ENCODE measurements around the gene GLI3.

The GLI3 gene

GRCh38 chr7:42059275-42059674 is 177.7 kb downstream of the GLI3 start:
- no peak for ATAC-seq (ENCODE audit: insufficient read depth, low read depth)
- H3K4me2 ChIP-seq (ENCODE audit: insufficient read depth, low read length) = no peak overlapping the region
- H3K79me2 ChIP-seq (ENCODE audit: insufficient read depth, low read length) = no peaks in the 10 kb centered on the region
- no peaks in the 10 kb centered on the region for H4K20me1 ChIP-seq (ENCODE audit: insufficient read depth, low read length)
- DNase-seq = no peak
- H3K27me3 ChIP-seq (ENCODE audit: insufficient read depth, low read length, poor library complexity) = no peaks in the 10 kb centered on the region
- H3K27ac ChIP-seq (ENCODE audit: low read length) = no peak overlapping the region
- H3K4me1 ChIP-seq (ENCODE audit: insufficient read depth, low read length) = 0 out of 2 replicates have a peak, but pooled peaks cover 7% of the 10 kb centered on the region
- TF ChIP-seq EZH2 (IDR thresholded peaks at IDR 0.05; ENCODE audit: borderline replicate concordance, low read depth, low read length, severe bottlenecking) = no peak
- TF ChIP-seq, protein P1, sequence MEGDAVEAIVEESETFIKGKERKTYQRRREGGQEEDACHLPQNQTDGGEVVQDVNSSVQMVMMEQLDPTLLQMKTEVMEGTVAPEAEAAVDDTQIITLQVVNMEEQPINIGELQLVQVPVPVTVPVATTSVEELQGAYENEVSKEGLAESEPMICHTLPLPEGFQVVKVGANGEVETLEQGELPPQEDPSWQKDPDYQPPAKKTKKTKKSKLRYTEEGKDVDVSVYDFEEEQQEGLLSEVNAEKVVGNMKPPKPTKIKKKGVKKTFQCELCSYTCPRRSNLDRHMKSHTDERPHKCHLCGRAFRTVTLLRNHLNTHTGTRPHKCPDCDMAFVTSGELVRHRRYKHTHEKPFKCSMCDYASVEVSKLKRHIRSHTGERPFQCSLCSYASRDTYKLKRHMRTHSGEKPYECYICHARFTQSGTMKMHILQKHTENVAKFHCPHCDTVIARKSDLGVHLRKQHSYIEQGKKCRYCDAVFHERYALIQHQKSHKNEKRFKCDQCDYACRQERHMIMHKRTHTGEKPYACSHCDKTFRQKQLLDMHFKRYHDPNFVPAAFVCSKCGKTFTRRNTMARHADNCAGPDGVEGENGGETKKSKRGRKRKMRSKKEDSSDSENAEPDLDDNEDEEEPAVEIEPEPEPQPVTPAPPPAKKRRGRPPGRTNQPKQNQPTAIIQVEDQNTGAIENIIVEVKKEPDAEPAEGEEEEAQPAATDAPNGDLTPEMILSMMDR (IDR thresholded peaks at IDR 0.05; ENCODE audit: borderline replicate concordance, extremely low read depth, low read length, poor library complexity, severe bottlenecking) = no peak
- H2AFZ ChIP-seq (ENCODE audit: low read depth, low read length) = no peak overlapping the region
- no peak overlapping the region for H3K9ac ChIP-seq (ENCODE audit: low read depth, low read length)
- no peak overlapping the region for H3K4me3 ChIP-seq (ENCODE audit: low read depth in 1 of 2, low read length in 2 of 2)
- no peaks in the 10 kb centered on the region for H3K9me3 ChIP-seq (ENCODE audit: insufficient read depth, low read length, severe bottlenecking)
- peaks cover 3% of the 10 kb centered on the region; the same call in 1 of the 2 replicates for H3K36me3 ChIP-seq (ENCODE audit: insufficient read depth, low read length)

DNA sequence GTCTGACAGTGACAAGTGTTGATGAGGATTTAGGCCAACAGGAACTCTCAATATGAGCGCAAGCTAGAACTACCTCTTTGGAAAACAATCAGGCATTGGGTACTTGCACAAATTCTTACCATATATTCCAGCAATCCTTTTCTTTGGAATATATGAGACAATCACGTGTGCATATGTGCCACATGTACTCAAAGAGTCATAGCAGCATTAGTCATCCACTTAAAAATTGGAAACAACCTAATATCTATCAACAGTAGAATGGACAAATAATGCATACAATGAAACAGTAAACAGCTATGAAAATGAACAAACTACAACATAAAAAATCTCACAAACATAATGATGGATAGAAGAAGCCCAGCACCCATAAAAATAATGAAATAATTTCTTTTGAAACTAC is 179.7 kb downstream of the GLI3 start:
- H3K27me3 ChIP-seq (ENCODE audit: insufficient read depth, low read length, poor library complexity) = no peaks in the 10 kb centered on the region
- H3K4me2 ChIP-seq (ENCODE audit: insufficient read depth, low read length) = no peak overlapping the region
- no peak overlapping the region for H3K4me3 ChIP-seq (ENCODE audit: low read depth in 1 of 2, low read length in 2 of 2)
- ATAC-seq (ENCODE audit: insufficient read depth, low read depth) (no peak), DNase-seq (no peak)
- H3K4me1 ChIP-seq (ENCODE audit: insufficient read depth, low read length) = 0 out of 2 replicates have a peak, but pooled peaks cover 7% of the 10 kb centered on the region
- H3K79me2 ChIP-seq (ENCODE audit: insufficient read depth, low read length) = no peaks in the 10 kb centered on the region
- no peaks in the 10 kb centered on the region for H3K9me3 ChIP-seq (ENCODE audit: insufficient read depth, low read length, severe bottlenecking)
- H4K20me1 ChIP-seq (ENCODE audit: insufficient read depth, low read length) = no peaks in the 10 kb centered on the region
- 0 out of 2 replicates have a peak, but pooled peaks cover 3% of the 10 kb centered on the region for H3K36me3 ChIP-seq (ENCODE audit: insufficient read depth, low read length)
- no peak overlapping the region for H3K27ac ChIP-seq (ENCODE audit: low read length)
- H2AFZ ChIP-seq (ENCODE audit: low read depth, low read length) = no peak overlapping the region
- TF ChIP-seq, protein P1 (IDR thresholded peaks at IDR 0.05; ENCODE audit: borderline replicate concordance, extremely low read depth, low read length, poor library complexity, severe bottlenecking) = no peak
- TF ChIP-seq EZH2 (IDR thresholded peaks at IDR 0.05; ENCODE audit: borderline replicate concordance, low read depth, low read length, severe bottlenecking) = no peak
- H3K9ac ChIP-seq (ENCODE audit: low read depth, low read length) = no peak overlapping the region

DNA sequence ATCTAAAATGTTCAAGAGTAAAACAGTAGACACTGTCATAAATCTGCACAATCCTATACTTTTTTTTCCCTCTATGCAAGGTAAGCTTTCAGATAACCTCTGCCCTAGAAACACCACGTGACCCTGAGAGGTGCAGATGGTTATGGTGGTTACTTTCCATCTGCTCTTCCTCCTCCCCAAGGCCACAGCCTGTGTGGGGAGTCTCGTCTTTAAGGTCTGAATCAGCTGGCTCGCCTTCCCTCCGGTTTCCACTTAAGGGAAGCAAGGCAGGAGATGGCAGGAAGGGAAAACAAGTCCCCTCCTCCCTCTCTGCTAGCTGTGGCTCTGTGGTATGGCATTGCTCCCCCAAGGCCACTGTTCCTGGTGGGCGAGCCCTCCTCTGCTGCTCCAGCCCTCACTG is 181.8 kb downstream of the GLI3 start:
- H3K36me3 ChIP-seq (ENCODE audit: insufficient read depth, low read length) = 0 out of 2 replicates have a peak, but pooled peaks cover 3% of the 10 kb centered on the region
- H3K4me2 ChIP-seq (ENCODE audit: insufficient read depth, low read length) = no peak overlapping the region
- no peak overlapping the region for H3K27ac ChIP-seq (ENCODE audit: low read length)
- ATAC-seq (ENCODE audit: insufficient read depth, low read depth) (no peak), DNase-seq (no peak)
- H3K9me3 ChIP-seq (ENCODE audit: insufficient read depth, low read length, severe bottlenecking) = no peaks in the 10 kb centered on the region
- no peak overlapping the region for H3K4me3 ChIP-seq (ENCODE audit: low read depth in 1 of 2, low read length in 2 of 2)
- H2AFZ ChIP-seq (ENCODE audit: low read depth, low read length) = no peak overlapping the region
- no peaks in the 10 kb centered on the region for H4K20me1 ChIP-seq (ENCODE audit: insufficient read depth, low read length)
- no peaks in the 10 kb centered on the region for H3K79me2 ChIP-seq (ENCODE audit: insufficient read depth, low read length)
- no peaks in the 10 kb centered on the region for H3K4me1 ChIP-seq (ENCODE audit: insufficient read depth, low read length)
- no peaks in the 10 kb centered on the region for H3K27me3 ChIP-seq (ENCODE audit: insufficient read depth, low read length, poor library complexity)
- no peak for TF ChIP-seq EZH2 (IDR thresholded peaks at IDR 0.05; ENCODE audit: borderline replicate concordance, low read depth, low read length, severe bottlenecking)
- no peak overlapping the region for H3K9ac ChIP-seq (ENCODE audit: low read depth, low read length)

DNA sequence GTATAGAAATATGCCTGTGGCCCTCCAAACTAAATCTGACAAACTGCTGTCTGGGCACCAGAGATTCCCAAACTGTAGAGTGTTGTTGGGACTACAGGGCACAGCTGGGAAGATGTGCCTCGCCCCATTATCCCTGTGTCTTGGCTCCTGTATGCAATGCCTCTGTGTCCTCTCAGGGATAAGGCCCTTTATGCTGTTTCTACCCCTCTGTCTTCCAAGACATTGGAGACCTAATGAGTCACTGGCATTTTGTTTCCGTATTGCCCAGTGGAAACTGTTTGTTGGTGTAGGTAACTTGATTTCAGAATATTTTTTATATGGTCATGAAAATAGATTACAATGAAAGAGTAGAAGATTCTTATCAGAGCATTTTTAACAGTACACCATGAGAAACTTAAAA is 183.2 kb downstream of the GLI3 start:
- no peak overlapping the region for H3K27ac ChIP-seq (ENCODE audit: low read length)
- no peak overlapping the region for H3K4me2 ChIP-seq (ENCODE audit: insufficient read depth, low read length)
- no peaks in the 10 kb centered on the region for H3K79me2 ChIP-seq (ENCODE audit: insufficient read depth, low read length)
- ATAC-seq (ENCODE audit: insufficient read depth, low read depth) = no peak
- H4K20me1 ChIP-seq (ENCODE audit: insufficient read depth, low read length) = peaks cover 2% of the 10 kb centered on the region; the same call in 1 of the 2 replicates
- H3K9ac ChIP-seq (ENCODE audit: low read depth, low read length) = no peak overlapping the region
- H2AFZ ChIP-seq (ENCODE audit: low read depth, low read length) = no peak overlapping the region
- no peaks in the 10 kb centered on the region for H3K4me1 ChIP-seq (ENCODE audit: insufficient read depth, low read length)
- no peaks in the 10 kb centered on the region for H3K9me3 ChIP-seq (ENCODE audit: insufficient read depth, low read length, severe bottlenecking)
- no peak for DNase-seq
- no peak for TF ChIP-seq EZH2 (IDR thresholded peaks at IDR 0.05; ENCODE audit: borderline replicate concordance, low read depth, low read length, severe bottlenecking)
- TF ChIP-seq, protein P1 (IDR thresholded peaks at IDR 0.05; ENCODE audit: borderline replicate concordance, extremely low read depth, low read length, poor library complexity, severe bottlenecking) = no peak
- no peak overlapping the region for H3K4me3 ChIP-seq (ENCODE audit: low read depth in 1 of 2, low read length in 2 of 2)
- no peaks in the 10 kb centered on the region for H3K27me3 ChIP-seq (ENCODE audit: insufficient read depth, low read length, poor library complexity)
- 0 out of 2 replicates have a peak, but pooled peaks cover 3% of the 10 kb centered on the region for H3K36me3 ChIP-seq (ENCODE audit: insufficient read depth, low read length)

Data from DND-41 (cell line).